Left lung (tissue), 10 donors: Measurements from ENCODE around the gene ST3GAL3. TPM values are rescaled to one million over a fixed set of nuclear protein-coding genes. Genes with fewer than 3 reads are reported as not detected.

Experiments
- ATAC-seq: fragments of 200-7000 bp; cut with Tn5 transposase; one replicate; pipeline ENCODE4 v1.9.1; 2020; ENCODE audit warnings: moderate library complexity
- DNase-seq, 4 donors: peaks; one replicate each; pipeline ENCODE4 v3.0.0-alpha.2; 2013 to 2020
- H3K27ac ChIP-seq, 2 donors: fragments of 200-600 bp; sonication (generic) in 1 of 2; one replicate each; pipeline versions ENCODE4 v1.5.0 to v1.8.0; 2020 to 2021
- H3K27me3 ChIP-seq, 2 donors: fragments of 200-600 bp; sonication (generic) in 1 of 2; one replicate each; pipeline versions ENCODE4 v1.5.0 to v1.8.0; 2020 to 2021
- H3K36me3 ChIP-seq, 2 donors: fragments of 200-600 bp; sonication (generic) in 1 of 2; one replicate each; pipeline versions ENCODE4 v1.5.0 to v1.8.0; 2020 to 2021
- H3K4me1 ChIP-seq, 2 donors: fragments of 200-600 bp; one replicate each; pipeline ENCODE4 v1.8.0; 2021
- H3K4me3 ChIP-seq, 2 donors: fragments of 200-600 bp; sonication (generic) in 1 of 2; one replicate each; pipeline versions ENCODE4 v1.5.0 to v1.8.0; 2020 to 2021; ENCODE audit warnings: mild to moderate bottlenecking in 1 of 2
- H3K9me3 ChIP-seq, 2 donors: fragments of 200-600 bp; sonication (generic) in 1 of 2; one replicate each; pipeline versions ENCODE4 v1.5.0 to v1.8.0; 2020 to 2021
- CTCF ChIP-seq, 2 donors: fragments of 200-600 bp; sonication (generic) in 1 of 2; IDR thresholded peaks; one replicate each; pipeline versions ENCODE4 v1.5.0 to v1.8.0; 2021; ENCODE audit warnings: antibody characterized with exemption in 2 of 2
- intact Hi-C, 2 donors: fragments of 100-400 bp; cut with DNase I; formaldehyde crosslinking; loops; one replicate each; pipeline versions ENCODE4 v1.11.2 to v1.14.2; 2022
- polyA plus RNA-seq, 6 donors: library from polyadenylated mRNA; unstranded; fragments of 120-200 nt; gene quantifications; one replicate each; pipeline ENCODE4 v1.2.1, GENCODE V29; 2013; ENCODE audit not compliant: insufficient read length in 6 of 6
- total RNA-seq, 2 donors: library from RNA; stranded (reverse); fragmentation: NEBNext Ultra II Directional; extraction: Animal tissue kit (Norgen Biotek cat#: 25700); gene quantifications; one replicate each; pipeline ENCODE4 v1.2.1, GENCODE V29; 2021
- donor health status: DM: no; HTN: yes; CAD: no.
- donor health status: DM: no; HTN: no; CAD: no.

ST3GAL3 gene
- total and polyA plus RNA-seq, 8 donors: 18.9 to 42.4 (median 34.4) TPM

- H3K9me3 ChIP-seq: no peaks in the 10 kb centered on the region
- H3K27ac ChIP-seq: no peak overlapping the region
- H3K36me3 ChIP-seq: no peaks in the 10 kb centered on the region
- no peaks in the 10 kb centered on the region for H3K27me3 ChIP-seq
- DNase-seq (no peak), ATAC-seq (no peak)
- H3K4me3 ChIP-seq: no peak overlapping the region
- H3K4me1 ChIP-seq: no peaks in the 10 kb centered on the region
- intact Hi-C loops: no loop called here
- no peak for TF ChIP-seq CTCF (IDR thresholded peaks at IDR 0.05)
These were observed 46.1 kb downstream of the ST3GAL3 start for GRCh38 chr1:43753422-43753821.

- Histone ChIP-seq H3K27ac (no peak overlapping the region), H3K36me3 (no peaks in the 10 kb centered on the region), H3K9me3 (no peaks in the 10 kb centered on the region), H3K4me1 (no peaks in the 10 kb centered on the region), H3K4me3 (no peak overlapping the region), H3K27me3 (no peaks in the 10 kb centered on the region)
- DNase-seq (no peak), ATAC-seq (no peak)
- intact Hi-C loops: no loop called here
- TF ChIP-seq CTCF (IDR thresholded peaks at IDR 0.05): no peak
These were observed 47.6 kb downstream of the ST3GAL3 start for GRCh38 chr1:43754892-43755291.

- no peak for DNase-seq
- H3K36me3 ChIP-seq: no peaks in the 10 kb centered on the region
- H3K4me3 ChIP-seq: no peak overlapping the region
- H3K27me3 ChIP-seq: no peaks in the 10 kb centered on the region
- no peaks in the 10 kb centered on the region for H3K4me1 ChIP-seq
- ATAC-seq: peak; percentile 39
- no peak overlapping the region for H3K27ac ChIP-seq
- intact Hi-C loops: no loop called here
- TF ChIP-seq CTCF (IDR thresholded peaks at IDR 0.05): no peak
- no peaks in the 10 kb centered on the region for H3K9me3 ChIP-seq
These were observed 50.2 kb downstream of the ST3GAL3 start for GRCh38 chr1:43757343-43758053.

- H3K36me3 ChIP-seq: no peaks in the 10 kb centered on the region
- no peak for DNase-seq
- no peaks in the 10 kb centered on the region for H3K27me3 ChIP-seq
- H3K4me1 ChIP-seq: peaks cover 0 to 7% of the 10 kb centered on the region in 2 donors
- no peak for ATAC-seq
- H3K27ac ChIP-seq: no peak overlapping the region
- H3K4me3 ChIP-seq: no peak overlapping the region
- intact Hi-C loops: loop anchor here in 1 of 2 donors (10.0 kb wide), 1 partner anchor 174 kb away; the partner anchor contains the start of gene ARTN
- no peaks in the 10 kb centered on the region for H3K9me3 ChIP-seq
- no peak for TF ChIP-seq CTCF (IDR thresholded peaks at IDR 0.05)
These were observed 53.5 kb downstream of the ST3GAL3 start for GRCh38 chr1:43760745-43761317.

GRCh38 chr1:43763497-43763973 is 56.2 kb downstream of the ST3GAL3 start:
- intact Hi-C loops: loop anchor here in 1 of 2 donors (10.0 kb wide), 1 partner anchor 171 kb away; the partner anchor contains the start of gene ARTN
- peak; percentile 66 to 77 for TF ChIP-seq CTCF (IDR thresholded peaks at IDR 0.05)

More at GRCh38 chr1:43763497-43763973, 56.2 kb downstream of the ST3GAL3 start:
- H3K36me3 ChIP-seq: no peaks in the 10 kb centered on the region
- no peaks in the 10 kb centered on the region for H3K27me3 ChIP-seq
- H3K27ac ChIP-seq: no peak overlapping the region
- ATAC-seq (peak; percentile 97), DNase-seq (peak in 3 of 4 donors; percentile 43 to 89 (median 80))
- H3K4me3 ChIP-seq: no peak overlapping the region
- peaks cover 0 to 7% of the 10 kb centered on the region in 2 donors for H3K4me1 ChIP-seq
- H3K9me3 ChIP-seq: no peaks in the 10 kb centered on the region
